ENCODE data around the gene LILRB1. TPM values are rescaled to one million over a fixed set of nuclear protein-coding genes. Genes with fewer than 3 reads are reported as not detected.

The LILRB1 gene
- total RNA-seq, 4 donors from 2014 or later: 1.2 to 3.9 TPM; not detected in 2

DNA sequence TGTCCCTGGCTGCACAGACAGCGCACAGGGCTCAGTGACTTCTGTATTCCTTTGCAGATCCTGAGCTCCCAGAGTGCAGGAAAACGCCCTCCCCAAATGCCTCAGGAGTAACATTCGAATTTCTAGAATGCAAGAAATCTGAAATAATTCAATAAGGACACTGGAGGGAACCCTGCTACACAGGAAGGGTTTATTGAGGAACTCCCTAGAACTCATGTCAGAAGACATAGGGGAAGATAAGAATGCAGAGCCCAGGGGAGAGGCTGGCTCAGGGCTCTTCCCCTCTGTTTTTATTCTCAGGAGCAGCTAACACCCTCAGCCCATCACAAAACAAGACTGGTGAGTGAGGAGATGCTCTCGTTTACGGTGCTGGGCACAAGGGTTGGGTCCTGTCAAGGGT lies 30.1 kb upstream of the LILRB1 start:
- no peaks in the 10 kb centered on the region for H3K27me3 ChIP-seq
- intact Hi-C loops (cut with DNase I; ENCODE audit: low total_unique reads): no loop called here
- H3K4me1 ChIP-seq: no peaks in the 10 kb centered on the region
- no peaks in the 10 kb centered on the region for H3K9me3 ChIP-seq
- H3K4me3 ChIP-seq: no peak overlapping the region
- no peak for TF ChIP-seq POLR2A (IDR thresholded peaks at IDR 0.05)
- TF ChIP-seq CTCF (IDR thresholded peaks at IDR 0.05): no peak
- H3K36me3 ChIP-seq: no peaks in the 10 kb centered on the region
- H3K27ac ChIP-seq: no peak overlapping the region
- no peak for DNase-seq

DNA sequence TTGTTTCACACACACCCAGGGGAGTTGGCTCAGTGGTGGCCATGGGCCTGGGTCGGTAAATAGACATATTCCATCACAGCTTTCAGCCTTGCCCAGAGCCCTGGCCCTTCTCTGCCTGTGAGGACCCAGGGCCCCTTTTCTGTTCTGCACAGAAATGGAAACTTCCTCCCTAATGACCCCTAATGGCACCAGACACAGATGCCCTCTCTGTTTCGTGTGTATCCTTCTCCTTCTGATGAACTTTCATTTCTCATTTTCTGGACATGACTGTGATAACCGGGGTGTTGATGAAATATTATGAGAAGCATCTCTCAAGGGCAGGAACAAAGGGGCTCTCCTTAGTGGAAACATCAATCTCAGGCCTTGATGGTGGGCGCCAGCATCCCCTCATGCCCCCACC lies 24.1 kb upstream of the LILRB1 start:
- H3K4me3 ChIP-seq: no peak overlapping the region
- H3K9me3 ChIP-seq: no peaks in the 10 kb centered on the region
- intact Hi-C loops (cut with DNase I; ENCODE audit: low total_unique reads): no loop called here
- TF ChIP-seq POLR2A (IDR thresholded peaks at IDR 0.05) (no peak), CTCF (IDR thresholded peaks at IDR 0.05) (no peak)
- no peak for DNase-seq
- no peaks in the 10 kb centered on the region for H3K36me3 ChIP-seq
- no peak overlapping the region for H3K27ac ChIP-seq
- H3K4me1 ChIP-seq: no peaks in the 10 kb centered on the region
- H3K27me3 ChIP-seq: no peaks in the 10 kb centered on the region

- Histone ChIP-seq H3K36me3 (no peaks in the 10 kb centered on the region), H3K27ac (no peak overlapping the region), H3K4me3 (no peak overlapping the region), H3K9me3 (no peaks in the 10 kb centered on the region), H3K4me1 (no peaks in the 10 kb centered on the region), H3K27me3 (no peaks in the 10 kb centered on the region)
- TF ChIP-seq POLR2A (IDR thresholded peaks at IDR 0.05) (no peak), CTCF (IDR thresholded peaks at IDR 0.05) (no peak)
- DNase-seq: no peak
- intact Hi-C loops (cut with DNase I; ENCODE audit: low total_unique reads): no loop called here
Measured at GRCh38 chr19:54606891-54607784, 23.1 kb upstream of the LILRB1 start.

- no peak for DNase-seq
- no peak overlapping the region for H3K4me3 ChIP-seq
- no peaks in the 10 kb centered on the region for H3K27me3 ChIP-seq
- H3K36me3 ChIP-seq: no peaks in the 10 kb centered on the region
- no peaks in the 10 kb centered on the region for H3K9me3 ChIP-seq
- intact Hi-C loops (cut with DNase I; ENCODE audit: low total_unique reads): no loop called here
- no peaks in the 10 kb centered on the region for H3K4me1 ChIP-seq
- TF ChIP-seq POLR2A (IDR thresholded peaks at IDR 0.05) (no peak), CTCF (IDR thresholded peaks at IDR 0.05) (no peak)
- H3K27ac ChIP-seq: no peak overlapping the region
Measured at GRCh38 chr19:54607785-54608150, 22.5 kb upstream of the LILRB1 start.

DNA sequence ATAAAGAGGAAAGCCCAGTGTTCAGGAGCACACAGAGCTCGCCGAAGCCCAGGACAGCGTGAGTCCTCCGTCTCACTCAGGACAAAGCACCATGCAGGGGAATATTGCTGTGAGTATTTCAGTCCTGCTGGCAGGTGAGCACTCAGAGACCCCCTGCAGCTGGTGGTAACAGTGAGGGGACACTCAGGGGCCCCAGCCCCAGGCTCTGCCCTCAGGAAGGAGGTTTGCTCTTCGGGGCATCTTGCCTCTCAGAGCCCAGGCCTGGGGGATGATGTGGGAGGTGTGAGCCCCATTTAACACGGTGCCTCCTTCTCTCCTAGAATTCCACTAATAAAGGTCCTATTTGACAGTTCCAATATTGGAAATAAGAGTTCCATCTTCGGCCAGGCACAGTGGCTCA lies 22.1 kb upstream of the LILRB1 start:
- DNase-seq: no peak
- H3K4me1 ChIP-seq: no peaks in the 10 kb centered on the region
- H3K27ac ChIP-seq: no peak overlapping the region
- intact Hi-C loops (cut with DNase I; ENCODE audit: low total_unique reads): no loop called here
- no peak overlapping the region for H3K4me3 ChIP-seq
- no peaks in the 10 kb centered on the region for H3K36me3 ChIP-seq
- no peak for TF ChIP-seq CTCF (IDR thresholded peaks at IDR 0.05)
- no peak for TF ChIP-seq POLR2A (IDR thresholded peaks at IDR 0.05)
- H3K9me3 ChIP-seq: no peaks in the 10 kb centered on the region
- no peaks in the 10 kb centered on the region for H3K27me3 ChIP-seq

All from uterus (tissue), 4 donors.